NCI-H1092 treated with DMSO at 0.1 percent for 48 hours (cell line): ENCODE results near the gene TMEM63C.

Experiments used
- DNase-seq: peaks from one replicate; lab custom pipeline; 2025; lab: John Stamatoyannopoulos, UW

The TMEM63C gene, protein sequence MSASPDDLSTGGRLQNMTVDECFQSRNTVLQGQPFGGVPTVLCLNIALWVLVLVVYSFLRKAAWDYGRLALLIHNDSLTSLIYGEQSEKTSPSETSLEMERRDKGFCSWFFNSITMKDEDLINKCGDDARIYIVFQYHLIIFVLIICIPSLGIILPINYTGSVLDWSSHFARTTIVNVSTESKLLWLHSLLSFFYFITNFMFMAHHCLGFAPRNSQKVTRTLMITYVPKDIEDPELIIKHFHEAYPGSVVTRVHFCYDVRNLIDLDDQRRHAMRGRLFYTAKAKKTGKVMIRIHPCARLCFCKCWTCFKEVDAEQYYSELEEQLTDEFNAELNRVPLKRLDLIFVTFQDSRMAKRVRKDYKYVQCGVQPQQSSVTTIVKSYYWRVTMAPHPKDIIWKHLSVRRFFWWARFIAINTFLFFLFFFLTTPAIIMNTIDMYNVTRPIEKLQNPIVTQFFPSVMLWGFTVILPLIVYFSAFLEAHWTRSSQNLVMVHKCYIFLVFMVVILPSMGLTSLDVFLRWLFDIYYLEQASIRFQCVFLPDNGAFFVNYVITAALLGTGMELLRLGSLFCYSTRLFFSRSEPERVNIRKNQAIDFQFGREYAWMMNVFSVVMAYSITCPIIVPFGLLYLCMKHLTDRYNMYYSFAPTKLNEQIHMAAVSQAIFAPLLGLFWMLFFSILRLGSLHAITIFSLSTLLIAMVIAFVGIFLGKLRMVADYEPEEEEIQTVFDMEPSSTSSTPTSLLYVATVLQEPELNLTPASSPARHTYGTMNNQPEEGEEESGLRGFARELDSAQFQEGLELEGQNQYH

DNA sequence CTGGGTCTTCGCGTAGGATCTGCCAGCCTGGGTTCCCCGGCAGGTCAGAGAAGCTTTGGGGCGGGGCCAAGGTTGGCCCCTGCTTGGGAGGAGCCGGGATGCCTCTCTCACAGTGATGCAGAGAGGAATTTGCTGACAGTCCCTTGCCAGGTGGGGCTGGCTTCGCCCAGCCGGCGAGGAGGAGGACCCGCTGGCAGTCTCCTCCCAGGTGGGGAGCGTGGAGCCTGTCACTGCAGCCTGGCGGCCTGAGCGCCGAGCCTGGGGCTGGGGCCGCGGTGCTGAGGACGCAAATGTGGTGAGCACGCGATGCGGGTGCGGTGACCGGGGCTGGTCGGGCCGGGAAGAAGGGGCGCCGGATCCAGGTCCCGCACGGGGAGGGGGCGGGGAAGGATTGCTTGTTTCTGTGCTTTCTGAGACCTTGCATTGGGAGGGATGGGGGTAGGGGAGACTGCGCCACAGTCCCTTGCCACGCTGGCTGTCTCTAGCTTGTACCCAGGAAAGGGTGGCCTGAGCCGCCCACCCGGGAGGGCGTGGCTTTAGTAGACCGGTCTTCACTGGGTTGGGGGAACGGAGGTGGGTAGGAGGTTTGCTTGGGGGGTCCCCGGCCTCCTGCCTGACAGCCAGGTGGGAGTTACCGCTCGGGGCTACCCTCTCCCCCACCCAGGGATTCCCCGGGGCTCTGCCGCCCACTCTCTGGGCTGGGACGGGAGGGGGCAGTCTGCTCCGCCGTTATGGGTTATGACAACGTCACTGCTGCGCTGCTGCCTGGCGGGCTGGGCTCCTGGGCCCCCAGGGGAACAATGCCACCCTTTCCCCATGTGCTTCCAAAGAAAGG lies at the start of gene TMEM63C:
Gene TMEM63C (plus strand): TSS at position 196 of the 835 bp plus-strand sequence. CDS start 37,016 bp downstream, outside the sequence.
- DNase-seq: peak; percentile 93

DNA sequence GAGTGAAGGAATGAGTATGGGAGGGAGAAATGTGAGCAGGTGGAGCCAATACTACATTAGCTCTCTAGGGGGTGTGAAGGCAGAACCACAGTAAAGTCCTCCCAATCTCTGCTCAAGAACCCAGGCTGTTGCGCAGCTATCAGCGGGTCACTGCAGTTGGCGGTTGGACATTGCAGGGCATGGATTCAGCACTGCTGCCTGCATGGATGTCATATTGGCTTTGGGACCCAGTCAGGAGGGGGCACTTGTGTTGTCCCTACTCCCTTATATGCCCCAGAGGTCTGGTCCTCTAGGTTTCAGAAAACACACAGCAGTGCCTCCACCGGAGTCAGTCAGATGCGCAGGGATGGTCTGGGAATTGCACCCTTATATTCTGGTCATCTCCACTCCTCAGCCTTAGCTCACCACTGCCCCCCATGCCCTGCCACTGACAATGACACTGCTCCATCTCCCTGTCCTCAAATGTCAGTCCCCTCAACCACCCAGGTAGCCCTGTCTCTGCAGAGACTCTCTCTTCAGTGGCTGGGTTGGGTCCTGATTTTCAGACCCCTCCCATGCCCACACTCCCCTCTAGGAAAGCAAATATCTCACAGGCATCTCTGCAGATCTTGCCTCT lies 49.6 kb upstream of the TMEM63C start:
- no peak for DNase-seq

DNA sequence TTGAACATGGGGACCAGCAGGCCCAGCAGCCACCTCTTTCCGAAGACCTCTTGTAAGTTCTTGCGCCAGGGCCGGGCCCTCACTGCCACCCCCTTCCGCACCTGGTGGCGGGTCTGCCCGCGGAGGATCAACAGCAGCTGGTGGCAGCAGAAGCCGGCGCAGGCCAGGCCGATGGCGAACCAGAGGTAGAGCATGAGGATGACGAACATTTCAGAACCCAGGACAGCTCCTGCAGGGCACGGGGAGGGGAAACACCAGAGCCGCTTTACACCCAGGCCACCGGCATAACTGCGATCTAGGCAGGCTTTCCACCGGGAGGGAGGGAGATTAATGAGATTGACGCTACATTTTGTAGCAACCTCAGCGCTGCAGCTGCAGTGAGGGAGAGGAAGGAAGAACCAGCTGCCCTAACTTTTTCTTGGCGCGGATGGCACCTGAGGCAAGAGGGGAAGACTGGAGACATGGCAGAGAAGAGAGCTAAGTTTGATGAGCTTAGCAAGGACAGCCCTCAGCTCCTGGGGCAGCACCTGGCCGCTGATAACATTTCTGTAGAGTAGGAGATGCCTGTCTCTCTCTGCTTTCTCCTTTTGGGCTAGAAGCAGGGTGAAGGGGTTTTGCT lies 47.8 kb upstream of the TMEM63C start:
- DNase-seq: no peak

GRCh38 chr14:77139022-77139421 lies 42.6 kb upstream of the TMEM63C start:
- no peak for DNase-seq

DNA sequence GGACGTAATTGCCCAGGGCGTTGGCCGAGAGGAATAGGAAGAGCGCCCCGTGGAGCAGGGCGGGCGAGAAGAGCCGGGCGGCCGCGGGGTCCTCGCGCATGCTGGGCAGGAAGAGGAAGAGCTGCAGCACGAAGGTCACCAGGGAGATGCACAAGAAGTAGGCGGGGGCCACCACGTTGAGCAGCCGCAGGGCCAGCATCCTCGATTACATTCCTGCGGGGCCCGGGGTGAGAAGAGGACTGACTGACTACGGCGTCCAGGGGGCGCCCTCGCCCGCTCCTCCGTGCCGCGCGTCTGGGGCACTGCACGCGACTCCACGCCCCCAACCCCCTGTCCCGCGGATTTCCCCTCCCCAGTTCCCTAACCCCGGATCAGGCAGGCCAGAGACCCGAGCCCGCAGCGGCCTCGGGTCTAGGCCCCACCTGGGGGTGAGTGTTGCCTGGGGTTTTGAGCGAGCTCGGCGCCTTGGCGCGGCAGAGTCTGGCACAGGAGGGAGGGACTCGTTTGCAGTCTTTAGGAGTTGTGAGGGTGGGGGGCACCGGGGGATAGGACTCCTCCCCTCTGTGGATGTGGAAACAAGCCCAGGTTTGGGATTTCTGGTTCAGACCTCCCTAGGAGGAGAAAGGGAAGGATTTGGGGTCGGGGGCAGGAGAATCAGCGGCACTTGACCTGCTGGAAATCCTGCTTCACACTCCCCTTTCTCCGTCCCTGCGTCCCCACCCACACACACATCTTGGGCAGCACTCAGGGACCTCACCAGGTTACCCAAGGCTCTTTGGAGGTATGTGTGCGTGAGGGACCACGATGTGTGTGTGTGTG lies 41.8 kb upstream of the TMEM63C start:
- peak; percentile 38 for DNase-seq

DNA sequence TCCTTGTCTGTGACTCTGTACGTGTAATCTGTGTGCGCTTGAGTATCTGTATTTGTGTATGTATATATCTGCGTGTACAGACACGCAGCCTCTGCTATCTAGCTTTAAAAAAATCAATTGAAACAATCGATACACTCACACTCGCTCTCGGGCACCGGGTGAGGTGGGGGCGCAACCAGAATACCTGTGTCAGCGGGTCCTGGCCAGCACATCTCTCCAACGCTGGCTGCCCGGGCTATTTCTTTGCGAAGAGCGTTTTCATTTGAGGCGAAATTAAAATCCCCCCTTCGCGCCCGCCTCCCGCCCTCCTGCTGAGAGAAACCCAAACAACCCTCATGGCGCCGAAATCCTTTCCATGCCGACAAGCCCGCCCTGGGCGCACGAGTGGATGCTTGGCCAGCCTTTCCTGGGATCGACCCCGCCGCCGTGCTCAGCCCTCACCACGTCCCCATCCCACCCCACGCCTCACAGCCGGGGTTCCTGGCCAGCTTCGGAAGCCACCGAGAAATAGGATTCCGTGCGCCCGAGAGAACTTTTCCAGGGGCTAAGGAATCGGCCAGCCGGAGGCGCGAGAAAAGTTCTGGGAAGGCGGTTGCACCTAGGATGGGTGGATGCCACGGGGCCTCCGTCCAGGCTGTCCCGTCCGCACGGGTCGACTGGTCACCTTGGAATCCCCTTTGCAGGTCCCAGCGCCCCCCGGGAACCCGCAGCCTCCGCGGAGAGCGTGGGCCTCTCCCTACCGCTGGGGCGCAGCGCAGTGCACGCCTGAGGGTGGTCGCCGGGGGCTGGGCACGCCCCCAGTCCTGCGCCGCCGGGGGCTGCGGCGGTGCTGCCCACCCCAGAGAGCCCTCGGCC lies 41.0 kb upstream of the TMEM63C start:
- peak; percentile 59 for DNase-seq

- DNase-seq: peak; percentile 89
Measured at GRCh38 chr14:77141214-77142004, 40.2 kb upstream of the TMEM63C start, which contains the start of gene ZDHHC22. ZDHHC22 (minus strand) TSS chr14:77141791; CDS start chr14:77139738, 2,053 bp downstream.

GRCh38 chr14:77142005-77142800 lies 39.4 kb upstream of the TMEM63C start:
- DNase-seq: peak; percentile 42

GRCh38 chr14:77143071-77143470 lies 38.5 kb upstream of the TMEM63C start:
- peak; percentile 49 for DNase-seq

DNA sequence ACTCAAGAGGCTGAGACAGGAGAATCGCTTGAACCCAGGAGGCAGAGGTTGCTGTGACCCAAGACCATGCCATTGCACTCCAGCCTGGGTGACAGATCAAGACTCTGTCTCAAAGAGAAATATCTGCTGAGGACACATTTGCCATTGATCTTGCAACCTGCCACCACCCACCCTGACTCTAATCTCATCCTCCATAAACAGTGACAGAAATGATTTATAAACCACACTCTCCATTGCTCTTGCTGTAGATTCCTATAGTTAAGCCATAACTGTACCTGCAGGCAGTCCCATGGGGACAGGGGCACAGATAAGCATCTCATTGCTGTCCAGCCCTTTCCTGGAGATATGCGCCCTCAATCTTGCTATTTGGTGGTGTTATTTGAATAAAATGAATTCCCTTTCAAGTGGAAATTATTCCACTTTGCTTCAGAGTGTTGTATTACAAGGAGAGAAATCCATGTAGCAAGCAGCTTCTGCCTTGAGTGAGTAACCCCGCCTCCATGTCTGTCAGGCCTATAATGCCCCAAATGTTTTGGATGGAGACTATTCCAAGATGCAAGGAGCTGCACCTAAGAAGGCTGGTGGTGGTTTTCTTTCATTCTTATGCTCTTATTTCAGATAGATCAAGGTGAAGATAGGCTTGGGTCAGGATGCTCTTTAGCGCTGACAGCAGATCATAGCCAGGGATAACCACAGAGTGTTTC lies 37.0 kb upstream of the TMEM63C start:
- DNase-seq: no peak

GRCh38 chr14:77145975-77146740 lies 35.4 kb upstream of the TMEM63C start:
- DNase-seq: no peak

DNA sequence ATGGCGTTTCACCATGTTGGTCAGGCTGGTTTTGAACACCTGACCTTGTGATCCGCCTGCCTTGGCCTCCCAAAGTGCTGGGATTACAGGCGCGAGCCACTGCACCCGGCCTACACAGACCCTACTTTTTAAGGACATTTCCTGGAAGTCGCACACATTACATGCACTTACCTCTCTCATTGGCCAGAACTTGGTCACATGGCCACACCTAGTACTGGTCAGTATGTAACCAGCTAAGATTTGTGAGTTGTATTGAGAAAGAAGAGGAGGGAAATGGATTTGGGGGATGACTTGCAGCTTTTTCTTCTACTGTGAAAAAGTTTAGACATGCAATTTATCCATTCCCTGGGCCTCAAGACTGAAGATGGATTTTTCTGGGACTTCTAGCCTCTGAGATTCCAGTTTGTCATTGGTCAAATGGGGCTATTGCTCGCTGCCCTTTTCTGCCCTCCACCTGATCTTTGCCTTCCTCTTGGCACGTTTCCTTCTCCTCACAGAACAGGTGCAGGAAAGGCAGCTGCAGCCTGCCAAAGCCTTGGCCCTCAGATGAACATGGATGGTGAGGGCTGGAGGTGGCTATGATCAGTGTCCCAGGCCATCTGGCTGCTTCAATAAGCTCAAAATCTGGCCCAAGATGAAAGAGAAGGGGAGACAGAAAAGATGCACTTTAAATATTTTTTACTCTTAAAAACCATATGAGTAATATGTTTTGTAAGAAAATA lies 32.9 kb upstream of the TMEM63C start:
- peak; percentile 43 for DNase-seq

DNA sequence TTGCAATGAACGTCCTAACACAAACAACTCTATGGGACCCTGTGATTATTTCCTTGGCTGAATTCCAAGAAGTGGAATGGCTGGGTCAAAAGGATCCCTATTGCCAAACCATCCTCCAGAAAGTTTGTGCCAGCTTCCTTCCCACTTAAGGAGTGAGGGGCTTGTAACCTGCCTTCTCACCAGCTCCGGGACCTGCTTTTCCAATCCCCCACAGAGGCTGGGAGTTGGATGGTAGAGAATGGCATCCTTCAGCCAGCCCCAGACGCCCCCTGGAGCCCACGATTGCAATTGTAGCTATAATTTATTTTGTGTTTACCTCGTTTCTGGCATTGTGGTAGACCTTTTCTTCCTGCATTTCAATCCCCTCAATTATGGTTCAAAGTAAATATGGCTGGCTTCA lies 30.4 kb upstream of the TMEM63C start:
- DNase-seq: peak; percentile 61

GRCh38 chr14:77151918-77152588 lies 29.5 kb upstream of the TMEM63C start:
- peak; percentile 58 for DNase-seq

GRCh38 chr14:77153802-77154201 lies 27.8 kb upstream of the TMEM63C start:
- DNase-seq: no peak
